ENCODE data around the gene LGI1.

The LGI1 gene

DNA sequence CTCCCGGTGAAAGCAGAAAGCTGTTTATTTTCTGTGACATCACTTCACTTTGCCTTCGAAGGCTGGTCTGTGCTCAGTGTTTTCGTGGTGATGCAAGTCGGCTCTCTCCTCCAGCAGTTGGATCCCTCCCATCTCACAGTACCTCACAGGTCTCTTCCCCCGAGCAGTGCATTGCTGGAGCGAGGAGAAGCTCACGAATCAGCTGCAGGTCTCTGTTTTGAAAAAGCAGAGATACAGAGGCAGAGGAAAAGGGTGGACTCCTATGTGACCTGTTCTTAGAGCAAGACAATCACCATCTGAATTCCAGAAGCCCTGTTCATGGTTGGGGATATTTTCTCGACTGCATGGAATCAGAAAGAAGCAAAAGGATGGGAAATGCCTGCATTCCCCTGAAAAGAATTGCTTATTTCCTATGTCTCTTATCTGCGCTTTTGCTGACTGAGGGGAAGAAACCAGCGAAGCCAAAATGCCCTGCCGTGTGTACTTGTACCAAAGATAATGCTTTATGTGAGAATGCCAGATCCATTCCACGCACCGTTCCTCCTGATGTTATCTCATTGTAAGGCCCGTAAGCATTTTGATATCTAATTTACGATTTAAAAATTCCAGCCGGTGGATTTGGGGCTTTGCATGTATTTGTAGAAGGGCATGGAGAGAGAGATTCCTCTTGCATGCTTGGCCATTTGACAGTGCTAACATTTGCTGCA, at the start of gene LGI1:
Gene LGI1, plus strand, starts transcription at position 136 of the 707 bp plus-strand sequence. Its CDS starts 209 bp downstream, at position 345.
- in situ Hi-C loops (cut with MboI; ENCODE audit: low sequenced_read_pairs) = no loop called here
- no peak within 1 kb of the TSS for H3K4me3 ChIP-seq
- DNase-seq (ENCODE audit: low spot score in 2 of 2) = no peak

DNA sequence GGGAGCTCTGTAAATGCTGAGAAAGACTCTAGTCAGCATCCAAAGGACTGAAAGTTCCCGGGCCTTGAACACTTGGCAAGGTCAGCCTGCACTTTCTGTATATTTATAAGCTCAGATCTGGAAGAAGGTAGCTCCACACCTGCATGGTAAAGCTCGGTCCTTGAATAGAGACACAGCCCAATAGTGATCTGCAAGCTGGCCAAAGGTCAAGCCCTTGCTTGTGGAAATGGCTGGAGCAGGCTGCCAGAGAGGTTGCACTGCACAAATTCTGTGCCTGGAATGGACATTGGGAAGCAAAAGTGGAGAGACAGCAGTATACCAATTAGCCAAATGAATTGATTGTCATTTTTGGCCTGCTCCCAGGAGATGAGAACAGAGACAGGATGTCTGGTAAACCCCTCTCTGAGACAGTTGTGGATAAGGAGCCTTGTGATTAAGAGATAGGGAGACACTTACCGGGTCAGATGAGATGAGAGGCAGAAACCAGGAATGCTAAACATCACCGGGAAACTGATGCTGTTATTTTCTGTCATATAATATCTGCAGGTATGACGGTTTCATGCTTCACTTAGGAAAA, 47.3 kb upstream of the LGI1 start:
- no peak for DNase-seq (ENCODE audit: low spot score in 2 of 2)
- peaks cover 6% of the 10 kb centered on the region; the same call in 1 of the 2 replicates for H3K4me1 ChIP-seq
- no peak overlapping the region for H3K4me3 ChIP-seq
- in situ Hi-C loops (cut with MboI; ENCODE audit: low sequenced_read_pairs) = no loop called here
- no peaks in the 10 kb centered on the region for H3K9me3 ChIP-seq
- no peaks in the 10 kb centered on the region for H3K36me3 ChIP-seq (replicated peaks)
- H3K27me3 ChIP-seq (ENCODE audit: low read depth) = no peaks in the 10 kb centered on the region

More for the DNA sequence above, at the start of gene LGI1:
- H3K27me3 ChIP-seq (ENCODE audit: low read depth) = peaks cover 11% of the 10 kb centered on the region; the same call in 1 of the 2 replicates
- H3K36me3 ChIP-seq (replicated peaks) = no peaks in the 10 kb centered on the region
- H3K4me1 ChIP-seq = peaks cover 14% of the 10 kb centered on the region
- no peaks in the 10 kb centered on the region for H3K9me3 ChIP-seq

DNA sequence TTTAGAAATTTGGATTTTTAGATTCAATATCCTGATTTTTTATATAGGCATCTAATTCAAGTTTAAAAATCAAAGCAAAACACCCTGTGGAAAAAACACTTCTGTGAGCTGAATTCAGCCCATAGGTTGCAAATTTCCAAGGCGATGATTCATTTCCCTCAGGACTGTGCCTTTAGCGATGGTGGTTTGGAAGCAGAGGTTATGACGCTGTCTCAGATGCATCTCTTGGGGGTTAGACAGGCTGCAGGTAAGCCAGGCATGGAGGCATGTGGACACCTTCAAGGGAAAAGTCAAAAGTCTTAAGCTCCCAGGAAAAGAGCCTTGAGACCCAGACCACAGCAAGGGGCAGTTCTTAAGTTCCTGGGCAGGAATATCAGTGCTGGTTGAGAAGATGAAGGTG, 45.8 kb upstream of the LGI1 start:
- in situ Hi-C loops (cut with MboI; ENCODE audit: low sequenced_read_pairs) = no loop called here
- Histone ChIP-seq H3K4me1 (peaks cover 5% of the 10 kb centered on the region; the same call in 1 of the 2 replicates), H3K9me3 (no peaks in the 10 kb centered on the region), H3K36me3 (replicated peaks) (no peaks in the 10 kb centered on the region), H3K27me3 (ENCODE audit: low read depth) (no peaks in the 10 kb centered on the region), H3K4me3 (no peak overlapping the region)
- DNase-seq (ENCODE audit: low spot score in 2 of 2) = no peak

DNA sequence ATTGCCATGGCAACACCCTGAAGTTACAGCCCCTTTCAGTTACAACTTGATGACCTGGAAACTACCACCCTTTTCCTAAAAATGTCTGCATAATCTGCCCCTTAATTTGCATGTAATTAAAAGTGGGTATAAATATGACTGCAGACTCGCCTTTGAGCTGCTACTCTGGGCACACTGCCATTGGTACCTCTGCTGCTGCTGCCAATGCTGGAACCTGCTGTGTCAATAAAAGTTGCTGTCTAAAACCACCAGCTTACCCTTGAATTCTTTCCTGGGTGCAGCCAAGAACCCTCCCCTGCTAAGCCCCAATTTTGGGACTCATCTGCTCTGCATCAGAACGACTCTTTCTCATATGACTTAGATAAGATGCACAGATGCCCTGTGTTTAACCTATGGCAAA, 45.1 kb upstream of the LGI1 start:
- in situ Hi-C loops (cut with MboI; ENCODE audit: low sequenced_read_pairs) = no loop called here
- H3K4me1 ChIP-seq = no peaks in the 10 kb centered on the region
- H3K9me3 ChIP-seq = no peaks in the 10 kb centered on the region
- no peak overlapping the region for H3K4me3 ChIP-seq
- H3K36me3 ChIP-seq (replicated peaks) = no peaks in the 10 kb centered on the region
- no peak for DNase-seq (ENCODE audit: low spot score in 2 of 2)
- no peaks in the 10 kb centered on the region; the same call in 1 of the 2 replicates for H3K27me3 ChIP-seq (ENCODE audit: low read depth)

DNA sequence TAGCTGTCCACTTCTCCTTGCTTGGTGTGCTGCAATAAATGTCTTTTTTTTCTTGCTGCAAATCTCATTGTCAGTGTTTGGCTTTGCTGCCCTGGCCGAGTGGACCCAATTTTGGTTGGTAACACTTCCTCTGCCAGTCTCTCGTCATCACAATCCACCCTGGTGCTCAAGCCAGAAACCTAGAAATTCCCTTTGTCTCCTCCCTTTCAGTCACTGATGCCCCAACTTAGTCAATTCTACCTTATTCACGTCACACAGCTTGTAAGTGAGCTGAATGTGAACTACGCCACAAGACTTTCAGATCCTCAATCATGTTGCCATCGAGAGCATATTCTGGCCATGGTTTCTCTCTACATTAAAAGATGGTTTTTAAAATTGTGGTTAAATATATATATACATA, 42.4 kb upstream of the LGI1 start:
- peaks cover 9% of the 10 kb centered on the region for H3K4me1 ChIP-seq
- H3K36me3 ChIP-seq (replicated peaks) = no peaks in the 10 kb centered on the region
- no peaks in the 10 kb centered on the region for H3K9me3 ChIP-seq
- H3K27me3 ChIP-seq (ENCODE audit: low read depth) = peaks cover 2% of the 10 kb centered on the region; the same call in 1 of the 2 replicates
- no peak for DNase-seq (ENCODE audit: low spot score in 2 of 2)
- no peak overlapping the region for H3K4me3 ChIP-seq
- in situ Hi-C loops (cut with MboI; ENCODE audit: low sequenced_read_pairs) = no loop called here

DNA sequence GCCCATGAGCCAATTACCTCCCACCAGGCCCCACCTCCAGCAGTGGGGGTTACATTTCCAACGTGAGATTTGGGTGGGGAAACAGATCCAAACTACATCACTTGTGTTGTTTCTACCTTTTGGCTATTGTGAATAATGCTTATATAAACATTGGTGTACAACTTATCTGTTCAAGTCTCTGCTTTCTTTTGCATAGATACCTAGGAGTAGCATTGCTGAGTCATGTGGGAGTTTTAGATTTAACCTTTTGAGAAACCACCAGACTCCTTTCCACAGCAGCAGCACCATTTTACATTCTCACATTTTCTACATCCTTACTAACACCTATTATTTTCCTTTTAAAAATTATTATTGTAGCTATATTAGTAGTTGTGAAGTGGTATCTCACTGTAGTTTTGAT, 41.0 kb upstream of the LGI1 start:
- in situ Hi-C loops (cut with MboI; ENCODE audit: low sequenced_read_pairs) = no loop called here
- Histone ChIP-seq H3K9me3 (no peaks in the 10 kb centered on the region), H3K4me3 (no peak overlapping the region), H3K27me3 (ENCODE audit: low read depth) (peaks cover 2% of the 10 kb centered on the region; the same call in 1 of the 2 replicates), H3K4me1 (peaks cover 9% of the 10 kb centered on the region), H3K36me3 (replicated peaks) (no peaks in the 10 kb centered on the region)
- no peak for DNase-seq (ENCODE audit: low spot score in 2 of 2)

DNA sequence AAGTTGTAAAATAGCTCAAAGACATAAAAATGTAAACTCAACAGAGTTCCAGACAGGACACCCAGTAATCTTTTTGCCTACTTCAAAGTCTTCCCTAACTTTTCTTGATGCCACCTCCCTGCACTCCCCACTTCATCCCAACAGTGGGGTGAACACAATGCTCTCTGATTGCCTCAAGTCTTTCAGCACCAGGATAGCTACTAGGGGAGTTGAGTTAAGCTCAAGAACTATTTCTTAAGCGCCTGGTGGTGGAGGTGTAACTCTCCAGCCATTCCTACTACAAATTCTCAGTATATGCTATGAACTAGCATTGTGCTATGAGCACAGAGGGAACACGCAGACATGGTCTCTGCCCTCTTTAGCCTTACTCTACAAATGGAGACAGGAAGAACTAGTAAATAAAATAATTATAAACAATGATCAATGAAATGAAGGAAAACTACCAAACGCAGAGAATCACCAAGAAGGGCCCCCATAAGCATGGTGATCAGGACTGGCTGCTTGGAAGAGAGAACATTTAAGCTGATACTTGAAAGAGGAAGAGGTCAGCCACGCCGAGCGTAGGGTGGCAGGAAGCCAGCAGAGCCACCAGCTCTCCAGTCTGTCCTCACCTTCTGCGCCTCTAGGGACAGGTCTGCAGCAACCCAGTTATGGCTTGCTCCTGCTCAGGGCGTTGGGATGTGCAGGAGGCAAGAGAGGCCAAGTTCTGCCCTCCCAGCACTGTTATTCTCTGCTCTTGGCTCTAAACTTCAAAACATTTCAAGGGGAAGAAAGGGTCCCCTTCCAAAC, 38.6 kb upstream of the LGI1 start:
- DNase-seq (ENCODE audit: low spot score in 2 of 2) = peak in 1 of 2 experiments; percentile 15
- H3K4me3 ChIP-seq = no peak overlapping the region
- in situ Hi-C loops (cut with MboI; ENCODE audit: low sequenced_read_pairs) = no loop called here
- H3K4me1 ChIP-seq = peaks cover 9% of the 10 kb centered on the region
- peaks cover 8% of the 10 kb centered on the region for H3K27me3 ChIP-seq (ENCODE audit: low read depth)
- H3K36me3 ChIP-seq (replicated peaks) = no peaks in the 10 kb centered on the region
- H3K9me3 ChIP-seq = no peaks in the 10 kb centered on the region

DNA sequence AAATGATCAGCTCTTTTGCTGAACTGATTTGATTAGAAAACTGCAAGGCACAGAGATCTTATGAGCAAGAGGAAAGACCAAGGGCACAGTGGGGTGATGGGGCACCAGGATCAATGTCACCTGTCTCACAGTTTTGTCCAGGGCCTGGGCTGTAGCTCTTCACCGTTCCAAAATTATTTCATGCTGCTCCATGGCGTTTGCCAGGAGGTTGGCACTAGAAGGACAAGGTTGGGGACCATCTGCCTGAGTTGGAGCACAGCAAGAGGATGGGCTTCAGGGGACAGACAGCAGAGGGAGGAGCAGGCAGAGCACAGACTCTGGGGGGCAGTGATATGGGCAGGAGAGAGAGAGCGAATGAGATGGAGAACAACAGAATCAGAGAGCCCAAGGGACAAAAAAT, 37.8 kb upstream of the LGI1 start:
- H3K4me3 ChIP-seq = no peak overlapping the region
- in situ Hi-C loops (cut with MboI; ENCODE audit: low sequenced_read_pairs) = no loop called here
- peaks cover 13% of the 10 kb centered on the region for H3K27me3 ChIP-seq (ENCODE audit: low read depth)
- H3K36me3 ChIP-seq (replicated peaks) = no peaks in the 10 kb centered on the region
- H3K9me3 ChIP-seq = no peaks in the 10 kb centered on the region
- no peak for DNase-seq (ENCODE audit: low spot score in 2 of 2)
- peaks cover 9% of the 10 kb centered on the region for H3K4me1 ChIP-seq

DNA sequence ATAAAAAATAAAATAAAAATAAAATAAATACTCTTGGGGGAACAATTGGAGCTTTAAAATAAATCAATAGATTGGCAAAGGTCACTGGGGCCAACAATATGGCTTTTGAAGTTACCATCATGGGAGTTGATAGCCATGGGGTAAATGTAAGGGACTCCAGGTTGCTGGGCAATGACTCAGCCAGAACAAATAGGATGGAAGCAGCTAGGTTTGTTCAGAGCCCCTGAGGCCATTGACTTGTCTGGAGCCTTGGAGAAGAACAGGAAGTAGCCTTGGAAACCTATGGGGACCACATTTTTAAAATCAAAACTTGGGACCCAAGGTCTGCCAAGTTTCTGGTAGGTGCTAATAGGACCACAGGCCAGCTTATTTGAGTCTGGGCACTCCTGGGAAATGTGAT, 35.2 kb upstream of the LGI1 start:
- DNase-seq (ENCODE audit: low spot score in 2 of 2) = no peak
- in situ Hi-C loops (cut with MboI; ENCODE audit: low sequenced_read_pairs) = no loop called here
- Histone ChIP-seq H3K4me3 (no peak overlapping the region), H3K4me1 (peaks cover 9% of the 10 kb centered on the region), H3K9me3 (no peaks in the 10 kb centered on the region), H3K36me3 (replicated peaks) (no peaks in the 10 kb centered on the region), H3K27me3 (ENCODE audit: low read depth) (peaks cover 40% of the 10 kb centered on the region)

DNA sequence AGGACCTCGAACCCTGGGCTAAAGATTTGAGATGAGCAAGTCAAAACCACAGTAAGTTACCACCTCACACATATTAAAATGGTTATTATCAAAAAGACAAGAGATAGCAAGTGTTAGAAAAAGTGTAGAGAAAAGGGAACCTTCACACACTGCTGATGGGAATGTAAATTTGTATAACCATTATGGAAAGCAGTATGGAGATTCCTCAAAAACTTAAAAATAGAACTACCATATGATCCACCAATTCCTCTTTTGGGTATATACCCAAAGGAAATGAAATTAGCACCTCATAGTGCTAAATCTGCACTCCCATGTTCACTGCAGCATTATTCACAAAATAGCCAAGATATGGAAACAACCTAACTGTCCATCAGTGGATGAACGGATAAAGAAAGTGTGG, 34.6 kb upstream of the LGI1 start:
- H3K27me3 ChIP-seq (ENCODE audit: low read depth) = peaks cover 44% of the 10 kb centered on the region
- peaks cover 9% of the 10 kb centered on the region for H3K4me1 ChIP-seq
- in situ Hi-C loops (cut with MboI; ENCODE audit: low sequenced_read_pairs) = no loop called here
- no peak for DNase-seq (ENCODE audit: low spot score in 2 of 2)
- no peak overlapping the region for H3K4me3 ChIP-seq
- no peaks in the 10 kb centered on the region for H3K36me3 ChIP-seq (replicated peaks)
- H3K9me3 ChIP-seq = no peaks in the 10 kb centered on the region

DNA sequence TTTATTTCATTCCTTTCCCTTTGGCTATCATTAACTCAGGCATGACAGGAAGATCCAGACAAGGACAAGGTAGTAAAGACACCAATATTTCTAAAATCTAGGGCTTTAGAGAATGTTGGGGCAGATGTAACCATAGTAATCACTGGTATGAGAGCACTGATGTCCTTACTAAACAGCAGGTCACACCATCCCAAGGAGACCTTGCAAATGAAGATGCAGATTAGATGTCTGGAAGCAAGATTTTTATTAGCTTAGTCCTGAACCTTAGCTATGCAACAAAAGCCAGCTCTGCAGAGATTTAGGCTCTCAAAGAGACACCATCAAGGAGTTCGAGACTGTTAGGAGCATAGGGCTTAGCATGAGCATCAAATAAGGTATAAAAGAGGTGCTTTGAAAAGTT, 31.7 kb upstream of the LGI1 start:
- Histone ChIP-seq H3K4me1 (no peaks in the 10 kb centered on the region), H3K27me3 (ENCODE audit: low read depth) (peaks cover 61% of the 10 kb centered on the region), H3K9me3 (no peaks in the 10 kb centered on the region), H3K36me3 (replicated peaks) (no peaks in the 10 kb centered on the region), H3K4me3 (no peak overlapping the region)
- in situ Hi-C loops (cut with MboI; ENCODE audit: low sequenced_read_pairs) = no loop called here
- DNase-seq (ENCODE audit: low spot score in 2 of 2) = no peak

DNA sequence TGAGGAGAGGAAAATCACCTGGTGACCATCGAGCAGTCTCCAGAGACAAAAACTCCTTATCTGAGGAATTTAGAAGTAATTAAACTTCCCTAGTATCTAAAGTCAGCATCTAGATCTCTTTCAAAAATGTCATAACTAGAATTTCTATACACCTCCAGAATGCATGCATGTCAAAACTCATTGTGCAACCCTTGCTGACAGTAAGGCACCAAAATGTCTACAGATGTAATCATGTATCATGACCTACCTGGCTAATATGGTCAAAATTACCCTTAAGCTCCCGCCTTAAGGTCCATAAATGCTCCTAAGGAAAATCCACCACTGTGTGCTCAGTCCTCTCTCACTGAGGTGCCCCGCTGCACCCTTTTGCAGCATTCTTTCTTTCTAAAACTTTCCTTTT, 16.4 kb upstream of the LGI1 start:
- Histone ChIP-seq H3K36me3 (replicated peaks) (no peaks in the 10 kb centered on the region), H3K4me3 (no peak overlapping the region), H3K4me1 (no peaks in the 10 kb centered on the region), H3K27me3 (ENCODE audit: low read depth) (peaks cover 22% of the 10 kb centered on the region), H3K9me3 (no peaks in the 10 kb centered on the region)
- no peak for DNase-seq (ENCODE audit: low spot score in 2 of 2)
- in situ Hi-C loops (cut with MboI; ENCODE audit: low sequenced_read_pairs) = no loop called here

DNA sequence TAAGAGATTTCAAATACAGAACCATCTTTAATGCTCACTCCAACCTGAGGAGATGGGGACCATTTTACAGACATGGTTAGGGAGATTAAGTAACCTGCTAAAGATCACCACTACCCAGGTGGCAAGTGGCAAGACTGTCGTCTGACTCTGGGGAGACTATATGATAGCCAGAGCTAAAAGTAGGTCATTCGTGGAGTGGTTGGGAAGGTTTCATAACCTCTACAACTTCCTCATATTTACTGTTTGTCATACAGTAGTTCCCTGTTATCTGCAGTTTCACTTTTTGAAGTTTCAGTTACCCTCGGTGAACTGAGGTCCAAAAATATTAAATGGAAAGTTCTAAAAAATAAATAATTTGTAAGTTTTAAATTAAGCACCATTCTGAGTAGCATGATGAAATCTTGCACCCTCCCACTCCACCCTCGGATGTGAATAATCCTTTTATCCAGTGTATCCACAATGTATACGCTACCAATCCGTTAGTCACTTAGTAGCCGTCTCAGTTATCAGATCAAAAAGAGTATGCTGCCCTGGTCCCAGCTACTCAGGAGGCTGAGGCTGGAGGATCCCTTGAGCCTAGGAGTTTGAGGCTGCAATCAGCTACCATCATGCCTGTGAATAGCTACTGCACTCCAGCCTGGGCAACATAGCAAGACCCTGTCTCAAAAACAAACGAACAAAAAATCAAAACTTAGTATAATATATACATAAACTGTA, 14.9 kb upstream of the LGI1 start:
- H3K4me1 ChIP-seq = no peaks in the 10 kb centered on the region
- no peak for DNase-seq (ENCODE audit: low spot score in 2 of 2)
- H3K9me3 ChIP-seq = no peaks in the 10 kb centered on the region
- H3K36me3 ChIP-seq (replicated peaks) = no peaks in the 10 kb centered on the region
- peaks cover 16% of the 10 kb centered on the region; the same call in 1 of the 2 replicates for H3K27me3 ChIP-seq (ENCODE audit: low read depth)
- H3K4me3 ChIP-seq = no peak overlapping the region
- in situ Hi-C loops (cut with MboI; ENCODE audit: low sequenced_read_pairs) = no loop called here
